HG03575 (cell line): Measurements from ENCODE around the gene PI4K2A.
"Not testable (repeated sequence)": the region's sequence is repeated elsewhere in the genome, so short reads cannot be mapped to it uniquely, and the experiment has no call there.

ENCODE experiments used
- ATAC-seq: cut with Tn5 transposase; IDR thresholded peaks from one replicate; pipeline ENCODE4 v1.9.1; 2021; ENCODE audit not compliant: unreplicated experiment, insufficient number of reproducible peaks, low FRiP score; ENCODE audit errors: extremely low read depth

Gene PI4K2A

DNA sequence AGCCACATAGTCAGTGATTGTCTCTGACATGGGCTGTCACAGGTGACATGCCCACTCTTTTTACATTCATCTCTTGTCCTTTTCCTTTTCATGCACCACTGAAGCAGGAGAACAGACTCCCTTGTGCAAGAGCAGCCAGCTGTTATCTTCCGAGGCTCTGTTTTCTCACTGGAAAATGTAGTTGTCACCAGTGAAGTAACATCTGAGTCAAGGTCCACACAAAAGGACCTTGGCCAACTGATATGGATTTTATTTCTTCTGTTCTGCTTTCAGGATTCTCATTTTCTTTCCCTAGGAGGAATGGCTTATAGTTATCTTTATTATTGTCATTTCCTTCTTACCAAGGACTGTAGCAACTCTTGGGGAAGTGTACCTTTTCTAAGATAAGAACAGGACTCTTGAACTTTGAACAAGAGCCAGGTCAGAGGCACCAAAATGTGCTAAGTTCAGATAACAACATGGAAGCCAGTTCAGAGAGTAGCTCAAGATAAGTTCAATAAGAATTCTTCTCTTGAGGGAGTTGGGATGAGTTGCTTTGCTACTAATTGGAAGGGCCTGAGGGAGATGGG, 23.9 kb downstream of the PI4K2A start:
- ATAC-seq = no peak

DNA sequence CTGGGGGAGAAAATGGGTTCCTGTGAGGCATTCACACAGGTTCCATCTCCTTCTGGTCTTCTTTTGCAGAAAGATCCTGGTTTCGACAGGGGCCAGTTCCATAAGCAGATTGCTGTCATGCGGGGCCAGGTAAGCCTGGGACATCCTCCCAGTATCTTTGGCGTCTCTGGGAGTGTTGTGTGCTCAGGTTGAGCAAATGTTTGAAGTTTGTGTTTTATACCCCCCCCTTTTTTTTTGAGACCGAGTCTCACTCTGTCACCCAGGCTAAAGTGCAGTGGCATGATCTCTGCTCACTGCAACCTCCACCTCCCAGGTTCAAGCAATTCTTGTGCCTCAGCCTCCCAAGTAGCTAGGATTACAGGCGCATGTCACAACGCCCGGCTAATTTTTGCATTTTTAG, 26.5 kb downstream of the PI4K2A start:
- no peak for ATAC-seq

DNA sequence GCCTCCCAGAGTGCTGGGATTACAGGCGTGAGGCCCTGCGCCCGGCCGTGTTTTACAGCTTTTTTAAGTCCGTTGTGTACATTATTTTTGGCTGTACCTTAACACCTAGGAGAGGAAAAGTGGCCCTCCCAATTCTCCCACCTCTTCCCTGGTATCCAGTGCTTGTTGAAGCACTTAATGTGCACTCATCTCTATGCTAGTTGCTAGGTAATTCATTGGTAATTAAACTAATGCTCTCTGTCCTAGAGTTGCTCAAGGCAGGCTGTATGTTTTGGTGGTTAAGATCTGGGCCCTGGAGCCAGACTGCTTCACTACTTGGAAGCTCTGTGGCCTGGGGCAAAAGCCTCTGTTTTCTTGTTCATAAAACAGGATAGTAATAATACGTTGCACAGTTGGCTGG, 27.0 kb downstream of the PI4K2A start:
- no peak for ATAC-seq

DNA sequence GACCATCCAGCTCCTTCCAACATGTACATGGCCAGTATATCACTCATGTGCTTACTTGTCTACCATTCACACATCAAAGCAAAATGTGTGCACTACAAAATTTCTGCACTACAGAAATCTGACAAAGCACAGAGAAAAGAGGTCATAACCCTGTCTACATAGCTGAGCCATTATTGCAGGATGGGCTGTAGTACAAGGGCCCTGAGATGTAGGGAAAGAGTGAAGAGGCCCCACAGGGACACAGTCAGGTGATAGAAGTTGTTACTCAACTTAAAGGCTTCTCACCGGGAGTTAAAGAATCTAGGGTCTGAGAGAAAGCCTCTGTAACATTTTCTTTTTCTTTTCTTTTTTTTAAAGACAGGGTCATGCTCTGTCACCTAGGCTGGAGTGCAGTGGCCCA, 29.1 kb downstream of the PI4K2A start:
- ATAC-seq = no peak

DNA sequence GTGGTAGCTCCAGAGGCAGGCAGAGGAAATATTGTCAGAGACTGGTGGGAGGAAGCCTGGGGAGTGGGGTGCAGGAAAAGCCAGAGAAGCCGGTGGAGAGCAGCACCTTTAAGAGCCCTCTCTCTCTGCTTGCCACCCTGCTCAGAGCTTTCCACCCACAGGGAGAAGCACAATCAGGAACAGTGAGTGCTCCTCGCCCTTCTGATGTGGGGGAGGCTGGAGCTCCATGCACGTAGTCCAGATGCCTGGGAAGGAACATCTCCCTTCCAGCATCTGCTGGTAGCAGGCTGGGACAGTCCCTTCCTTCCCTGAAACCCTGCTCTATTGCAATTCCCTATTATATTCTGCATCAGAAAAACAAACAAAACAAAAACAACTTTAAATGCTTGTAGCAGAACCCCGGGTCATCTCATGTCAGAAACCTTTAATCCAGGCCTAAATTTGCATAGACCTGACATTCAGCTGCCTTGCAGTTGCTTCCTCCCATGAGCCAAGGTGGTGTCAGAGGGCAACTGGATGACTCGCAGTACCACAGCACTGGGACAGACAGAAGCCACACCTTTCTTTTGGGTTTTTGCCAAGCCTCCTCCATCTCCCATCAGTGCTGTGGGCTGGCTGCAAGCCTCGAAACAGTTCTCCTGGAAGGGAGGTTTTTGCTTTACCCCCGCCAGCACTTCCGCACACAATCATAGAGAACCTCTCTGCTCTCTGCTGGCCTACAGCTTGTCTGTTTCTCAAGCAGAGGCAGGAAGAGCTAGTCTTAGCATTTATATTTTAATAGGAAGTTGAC, 33.5 kb downstream of the PI4K2A start:
- no peak for ATAC-seq

DNA sequence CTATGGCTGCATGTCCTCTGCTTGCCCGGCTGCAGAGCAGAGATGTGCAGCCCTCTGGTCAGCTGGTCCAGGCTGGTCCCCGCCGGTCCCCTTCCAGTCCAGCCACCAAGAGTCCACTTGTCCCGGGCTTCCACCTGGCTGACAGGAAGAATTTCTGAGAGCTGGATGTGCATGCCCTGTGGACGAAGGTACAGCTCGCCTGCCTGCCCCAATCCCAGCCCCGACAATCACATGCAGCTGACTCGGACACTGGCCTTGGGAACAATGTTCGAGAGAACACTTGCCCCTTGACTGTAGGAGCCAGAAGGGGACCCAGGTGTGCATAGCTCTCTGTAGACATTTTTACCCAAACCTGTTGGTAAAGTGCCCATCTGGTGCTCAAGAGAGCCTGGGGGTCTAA, 34.8 kb downstream of the PI4K2A start:
- ATAC-seq = no peak

DNA sequence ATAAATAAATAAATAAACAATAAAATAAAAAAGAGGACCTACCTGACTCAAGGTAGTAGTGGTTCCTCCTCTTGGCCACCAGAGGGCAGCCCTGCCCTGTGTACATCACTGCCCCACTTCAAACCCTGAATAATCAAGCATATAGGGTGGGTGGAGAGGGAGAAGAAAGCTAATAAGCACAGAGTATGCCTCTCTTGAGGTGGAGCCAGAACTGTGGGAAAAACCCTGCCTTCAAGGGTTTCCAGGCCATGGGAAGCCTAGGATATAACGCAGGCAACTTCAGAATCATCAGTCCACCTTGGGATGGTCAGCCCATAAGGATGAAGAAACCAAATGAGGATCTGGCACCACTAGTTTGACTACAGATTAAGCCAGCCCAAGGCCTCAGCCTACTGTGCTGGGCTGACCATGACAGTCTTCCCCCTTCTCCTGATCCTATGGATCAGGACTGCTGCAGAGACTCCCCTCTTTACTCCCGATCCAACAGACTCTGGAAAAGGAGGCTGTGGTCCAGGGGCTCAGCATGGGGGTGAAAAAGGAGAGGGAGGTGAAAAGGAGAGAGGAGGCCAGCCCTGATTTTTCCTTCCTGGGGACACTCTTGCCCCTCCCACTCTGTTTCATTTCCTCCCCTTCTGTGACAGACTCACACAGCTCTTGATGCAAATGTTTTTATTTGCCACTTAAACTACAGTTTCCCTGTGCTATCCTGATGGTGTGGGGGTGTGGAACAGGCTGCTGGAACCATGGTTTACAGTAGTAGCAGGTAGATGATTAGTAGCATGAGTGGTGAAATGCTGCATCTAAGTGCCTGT, 36.5 kb downstream of the PI4K2A start:
- ATAC-seq = no peak

DNA sequence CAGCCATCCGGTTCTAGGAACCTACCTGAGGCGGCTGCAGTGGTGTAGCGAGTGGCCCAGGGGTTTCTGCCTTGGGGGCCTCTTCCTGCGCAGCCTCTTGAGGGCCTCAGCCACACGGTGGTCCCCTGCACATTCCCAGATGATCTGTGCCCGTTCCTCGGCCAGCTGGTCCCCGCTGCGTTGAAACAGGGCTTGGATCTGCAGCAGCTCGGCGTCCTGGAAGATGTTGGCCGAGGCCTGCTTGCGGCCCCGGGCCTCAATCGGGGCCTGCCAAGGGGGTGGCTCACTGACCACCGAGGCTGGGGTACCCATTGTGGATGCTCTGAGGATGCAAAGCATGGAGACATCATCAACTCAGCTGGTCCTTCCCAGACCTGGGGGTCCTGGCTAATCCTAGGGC, 39.1 kb downstream of the PI4K2A start:
- no peak for ATAC-seq

DNA sequence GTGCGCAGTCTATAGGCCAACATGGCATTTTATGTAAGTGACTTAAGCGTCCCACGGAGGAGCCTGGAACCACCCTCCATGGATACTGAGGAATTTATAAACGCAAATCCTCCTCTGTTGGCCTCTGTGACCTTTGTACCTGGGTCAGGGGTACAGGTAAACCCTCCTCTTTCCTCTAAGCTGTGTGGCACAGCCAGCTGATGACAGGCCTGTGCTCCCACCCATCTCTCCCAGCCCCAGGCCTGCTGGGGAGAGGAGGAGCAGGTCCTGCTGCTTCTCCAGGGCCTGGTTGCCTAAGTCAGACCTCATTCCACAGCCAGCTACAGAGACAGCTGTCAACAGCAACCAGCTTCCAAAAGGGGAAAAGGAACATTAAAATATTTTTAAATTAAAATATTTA, 41.6 kb downstream of the PI4K2A start:
- ATAC-seq = no peak

DNA sequence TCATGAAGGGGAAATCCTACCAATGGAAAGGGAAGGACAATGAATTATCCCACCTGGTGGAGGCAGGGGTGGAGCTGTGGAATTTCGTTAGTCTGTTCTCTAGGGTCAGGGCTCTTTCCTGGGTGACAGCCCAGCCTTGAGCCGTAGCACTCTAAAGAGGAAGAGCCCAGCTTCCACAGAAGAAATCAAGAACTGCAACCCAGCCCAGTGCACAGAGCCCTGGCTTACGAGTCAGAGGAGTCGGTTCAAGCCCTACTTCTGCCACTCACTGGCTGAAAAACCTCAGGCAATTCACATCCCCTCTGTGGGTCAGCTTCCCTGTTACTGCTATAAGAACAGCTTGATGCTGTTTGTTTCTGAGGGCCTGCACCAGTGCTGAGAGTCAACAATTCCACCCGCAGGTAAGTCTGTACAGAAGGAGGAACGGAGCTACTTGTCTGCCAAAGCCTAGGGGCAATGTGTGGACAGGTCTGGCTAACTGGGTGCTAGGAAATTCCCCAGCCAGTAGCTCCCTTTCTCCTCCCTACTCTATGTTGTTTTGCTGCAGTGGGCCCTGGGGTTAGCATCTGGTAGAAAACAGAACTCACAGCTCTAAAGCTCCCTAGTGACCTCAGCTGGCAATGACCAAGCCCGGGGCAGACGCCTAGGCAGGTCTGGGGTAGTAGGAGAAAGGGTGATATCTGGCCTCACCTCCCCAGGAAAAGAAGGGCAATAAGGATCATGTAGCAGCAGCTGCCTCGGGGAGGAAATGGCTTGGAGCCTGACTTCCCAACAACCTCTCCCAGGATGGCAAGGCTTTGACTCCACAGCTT, 43.3 kb downstream of the PI4K2A start:
- ATAC-seq = no peak

DNA sequence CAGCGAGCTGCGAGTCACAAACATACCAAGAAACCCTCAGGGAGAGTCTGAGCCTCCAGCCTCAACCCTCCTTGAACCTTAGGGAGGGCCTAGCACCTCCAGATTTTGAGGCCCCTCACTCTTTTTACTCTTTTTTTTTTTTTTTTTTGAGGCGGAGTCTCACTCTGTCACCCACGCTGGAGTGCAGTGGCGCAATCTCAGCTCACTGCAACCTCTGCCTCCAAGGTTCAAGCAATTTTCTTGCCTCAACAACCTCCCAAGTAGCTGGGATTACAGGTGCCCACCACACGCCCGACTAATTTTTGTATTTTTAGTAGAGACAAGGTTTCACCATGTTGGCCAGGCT, 43.9 kb downstream of the PI4K2A start:
- ATAC-seq = not testable (repeated sequence)

DNA sequence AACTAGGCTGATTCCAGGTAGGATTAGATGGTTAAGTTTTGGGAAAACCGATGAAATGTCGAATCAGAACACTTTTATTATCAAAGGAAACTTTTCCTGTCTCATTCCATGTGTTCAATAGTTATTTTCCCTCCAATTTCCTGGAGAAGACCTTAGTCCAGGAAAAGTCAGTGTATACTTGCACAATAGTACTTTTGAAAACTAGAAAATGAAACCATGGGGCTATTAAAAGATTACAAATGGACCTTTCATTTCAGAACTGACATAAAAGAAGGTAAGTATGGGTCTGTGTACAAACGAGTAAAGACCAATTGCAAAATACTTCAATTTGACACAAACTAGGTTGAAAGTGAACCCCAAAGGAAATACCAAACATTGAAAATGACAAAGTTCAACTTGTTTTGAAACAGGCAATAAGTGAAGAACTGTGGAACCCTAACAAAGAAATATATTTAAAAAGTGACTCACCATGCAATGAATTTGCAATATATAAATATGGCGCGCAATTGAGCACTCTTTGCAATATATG, 44.5 kb downstream of the PI4K2A start:
- no peak for ATAC-seq

DNA sequence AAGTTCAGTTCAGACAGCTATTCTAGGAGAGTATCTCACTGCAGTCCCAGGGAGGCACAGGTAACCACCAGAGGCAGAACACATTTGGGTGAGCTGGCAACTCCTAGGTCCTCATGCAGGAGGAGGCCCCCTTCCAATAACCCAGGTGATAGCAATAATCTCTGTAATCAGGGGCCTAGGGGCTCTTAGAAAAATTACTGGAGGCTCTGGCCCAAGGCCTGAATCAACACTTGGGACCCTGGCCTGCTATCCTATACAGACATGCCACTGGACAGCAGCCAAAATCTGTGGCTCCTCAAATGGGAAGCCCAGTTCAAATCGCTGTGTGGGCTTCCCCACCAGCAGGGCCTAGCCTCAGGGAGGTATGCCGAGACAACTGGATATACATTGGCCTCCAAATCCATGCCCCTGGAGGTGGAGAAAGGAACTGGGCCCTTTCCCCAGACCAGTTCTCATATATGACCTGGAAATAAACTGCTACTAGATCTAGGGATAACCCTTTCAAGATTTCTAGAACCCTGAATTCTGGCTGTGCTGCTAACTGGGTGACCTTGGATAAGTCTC, 45.0 kb downstream of the PI4K2A start:
- ATAC-seq = no peak

DNA sequence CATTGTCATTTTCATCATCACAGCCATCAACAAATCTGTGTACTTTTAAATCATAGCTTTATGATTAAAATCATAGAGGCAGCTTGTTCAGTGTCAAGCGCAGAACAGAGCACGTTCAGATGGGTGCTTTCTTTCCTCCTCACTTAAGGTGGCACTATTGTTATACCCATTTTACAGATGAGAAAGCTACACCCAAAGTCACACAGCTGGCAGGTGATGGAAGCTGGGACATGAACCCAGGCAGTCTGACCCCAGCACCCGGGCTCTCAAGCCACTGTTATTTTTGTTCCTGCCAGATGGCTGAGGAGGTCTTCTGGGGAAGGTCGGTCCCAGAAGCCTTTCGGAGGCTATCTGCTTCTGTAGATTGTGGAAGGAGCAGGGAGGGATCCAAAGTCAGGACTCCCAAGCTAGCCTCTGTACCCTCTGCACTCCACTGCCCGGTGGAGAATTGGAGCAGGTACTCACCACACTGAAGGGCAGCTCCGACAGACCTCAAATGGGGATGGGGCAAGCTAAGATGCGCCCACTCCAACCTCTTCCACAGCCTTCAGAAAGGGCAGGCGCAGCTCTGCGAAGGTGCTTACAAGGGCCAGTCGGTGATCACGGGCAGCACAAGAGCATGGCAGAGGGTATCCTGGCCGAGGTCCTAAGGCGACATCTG, 46.0 kb downstream of the PI4K2A start:
- ATAC-seq = no peak

DNA sequence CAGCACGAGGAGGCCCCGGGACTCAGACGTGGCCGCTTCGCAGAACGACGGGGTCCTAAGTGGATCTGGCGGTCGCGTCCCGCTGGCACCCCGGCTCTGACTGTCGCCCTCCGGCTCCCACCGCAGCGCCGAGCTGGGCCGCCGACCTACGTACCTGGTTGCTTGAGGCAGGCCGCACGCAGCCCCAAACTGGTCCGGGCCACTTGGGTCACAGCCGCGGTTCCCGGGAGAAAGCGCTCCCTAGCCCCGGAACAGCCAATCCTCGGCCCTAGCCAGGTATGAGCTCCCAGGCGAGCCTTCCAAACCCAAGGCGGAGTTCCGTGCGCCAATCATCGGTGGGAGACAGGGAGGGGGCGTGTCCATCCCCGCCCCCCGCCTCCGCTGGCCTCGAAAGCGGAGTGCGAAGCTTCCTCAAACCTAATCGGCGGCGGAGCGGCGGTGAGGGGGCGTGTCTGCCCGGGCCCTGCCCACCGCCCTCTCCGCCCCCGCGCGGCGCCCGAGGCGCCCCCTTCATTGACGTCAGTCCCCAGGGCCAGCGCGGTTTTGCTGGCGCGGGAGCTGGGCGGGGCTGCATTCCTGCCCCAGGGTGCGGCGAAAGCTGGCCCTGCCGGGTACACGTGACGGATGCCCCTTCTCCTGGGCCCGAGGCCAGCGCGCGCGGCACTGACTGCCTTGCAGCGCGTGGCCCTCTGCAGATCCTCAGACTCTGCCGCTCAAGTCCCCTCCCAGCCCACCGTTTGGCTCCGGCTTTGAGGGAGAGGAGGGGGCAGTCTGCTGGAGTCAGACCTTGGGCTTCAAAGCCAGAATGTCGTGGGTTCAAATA, 46.7 kb downstream of the PI4K2A start, which contains the start of gene AVPI1:
Gene AVPI1 (minus strand): TSS at position 280 of the 823 bp plus-strand sequence. CDS start 7,336 bp downstream, outside the sequence.
- ATAC-seq = peak; percentile 59

DNA sequence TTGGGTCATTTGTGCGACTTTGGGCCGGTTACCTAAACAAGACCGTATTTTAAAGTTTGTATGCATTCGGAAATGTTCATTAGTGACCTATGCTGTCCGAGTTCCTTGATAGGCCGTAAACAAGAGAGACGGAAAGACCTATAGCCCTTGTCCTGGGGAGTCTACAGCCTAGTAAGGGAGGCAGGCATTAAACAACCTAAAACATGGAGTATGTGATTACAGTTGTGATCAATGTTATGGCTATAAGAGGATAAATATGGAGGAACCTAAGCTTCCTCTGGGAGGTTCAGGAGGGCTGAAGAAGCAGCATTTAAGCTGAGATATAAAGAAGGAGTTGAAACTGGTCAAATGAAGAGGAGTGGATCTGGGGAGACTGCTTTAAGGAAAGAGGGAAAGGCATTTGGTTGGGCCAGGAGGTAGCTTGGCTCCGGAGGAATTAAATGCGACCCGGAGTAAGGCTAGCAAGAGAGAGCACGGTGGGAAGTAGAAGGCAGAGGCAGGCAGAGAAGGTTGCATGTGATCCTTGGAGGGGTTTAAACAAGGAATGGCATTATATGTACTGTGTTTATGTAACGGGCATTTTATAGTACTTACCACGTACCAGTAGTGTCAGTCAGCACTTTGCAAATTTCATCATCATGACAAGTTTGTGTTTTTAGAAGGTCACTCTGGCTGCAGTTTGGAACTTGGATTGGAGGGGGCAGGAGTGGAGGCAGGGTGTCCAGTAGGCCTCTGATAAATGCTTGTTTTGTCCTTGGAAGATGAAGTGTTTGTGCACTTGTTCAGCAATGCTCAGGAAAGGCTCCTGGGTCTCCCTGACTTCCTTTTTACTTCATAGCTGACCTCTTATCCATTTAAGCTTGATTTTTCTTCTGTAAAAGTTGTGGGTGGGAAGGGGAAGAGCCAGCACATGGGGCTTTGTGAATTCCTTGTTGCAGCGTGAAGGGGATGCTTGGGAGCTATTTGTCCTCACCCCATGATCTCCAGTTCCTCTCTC, 47.6 kb downstream of the PI4K2A start:
- no peak for ATAC-seq
